Omental fat pad (tissue), 4 donors: ENCODE data around the gene AHCTF1. TPM values are rescaled to one million over a fixed set of nuclear protein-coding genes. Genes with fewer than 3 reads are reported as not detected.

Source experiments
- ATAC-seq: fragments of 150-250 bp; one replicate; pipeline ENCODE4 v1.9.1; 2016; ENCODE audit warnings: mild to moderate bottlenecking, moderate library complexity; ENCODE audit not compliant: low FRiP score
- DNase-seq: peaks from one replicate; pipeline ENCODE4 v3.0.0-alpha.2; 2019; ENCODE audit warnings: low spot score
- small RNA-seq: library from RNA; depleted of rRNA; stranded (forward); fragments of <200 nt; gene quantifications from one replicate; pipeline ENCODE3, GENCODE V24; 2016
- total RNA-seq, 4 donors: library from RNA; depleted of rRNA; stranded (reverse); fragments of >200 nt; gene quantifications; one replicate each; pipeline ENCODE4 v1.1.0, GENCODE V29; 2016
- TF ChIP-seq, protein P1 (sequence below), 3 donors: fragments of 450-650 bp; IDR thresholded peaks; one replicate each; pipeline ENCODE4 v1.5.1; 2016 to 2017; ENCODE audit warnings: antibody characterized with exemption in 3 of 3, mild to moderate bottlenecking in 3 of 3, moderate library complexity in 2 of 3

AHCTF1 gene
- total RNA-seq, 4 donors from 2014 or later: 39.6 to 59.0 (median 48.5) TPM

DNA sequence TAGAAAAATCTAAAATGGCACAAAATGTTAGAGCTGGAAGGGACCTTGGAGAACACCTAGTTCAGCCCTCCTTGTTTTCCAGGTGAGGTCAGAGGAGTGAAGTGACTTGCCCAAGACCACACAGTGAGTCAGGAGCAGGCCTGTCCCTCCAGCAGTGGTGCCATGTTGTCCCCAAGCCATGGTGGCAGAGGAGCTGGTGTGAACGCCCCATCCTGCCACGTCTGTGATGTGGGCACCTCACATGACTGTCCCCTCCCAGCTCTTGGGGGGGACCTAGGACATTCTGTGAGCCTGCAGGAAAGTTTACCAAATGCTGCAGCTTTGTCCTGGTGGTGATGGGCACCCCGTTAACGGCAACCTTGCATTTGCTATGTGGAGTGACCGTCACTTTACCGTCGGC, 141.4 kb downstream of the AHCTF1 start:
- no peak for DNase-seq
- TF ChIP-seq, protein P1, sequence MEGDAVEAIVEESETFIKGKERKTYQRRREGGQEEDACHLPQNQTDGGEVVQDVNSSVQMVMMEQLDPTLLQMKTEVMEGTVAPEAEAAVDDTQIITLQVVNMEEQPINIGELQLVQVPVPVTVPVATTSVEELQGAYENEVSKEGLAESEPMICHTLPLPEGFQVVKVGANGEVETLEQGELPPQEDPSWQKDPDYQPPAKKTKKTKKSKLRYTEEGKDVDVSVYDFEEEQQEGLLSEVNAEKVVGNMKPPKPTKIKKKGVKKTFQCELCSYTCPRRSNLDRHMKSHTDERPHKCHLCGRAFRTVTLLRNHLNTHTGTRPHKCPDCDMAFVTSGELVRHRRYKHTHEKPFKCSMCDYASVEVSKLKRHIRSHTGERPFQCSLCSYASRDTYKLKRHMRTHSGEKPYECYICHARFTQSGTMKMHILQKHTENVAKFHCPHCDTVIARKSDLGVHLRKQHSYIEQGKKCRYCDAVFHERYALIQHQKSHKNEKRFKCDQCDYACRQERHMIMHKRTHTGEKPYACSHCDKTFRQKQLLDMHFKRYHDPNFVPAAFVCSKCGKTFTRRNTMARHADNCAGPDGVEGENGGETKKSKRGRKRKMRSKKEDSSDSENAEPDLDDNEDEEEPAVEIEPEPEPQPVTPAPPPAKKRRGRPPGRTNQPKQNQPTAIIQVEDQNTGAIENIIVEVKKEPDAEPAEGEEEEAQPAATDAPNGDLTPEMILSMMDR (IDR thresholded peaks at IDR 0.05): no peak

DNA sequence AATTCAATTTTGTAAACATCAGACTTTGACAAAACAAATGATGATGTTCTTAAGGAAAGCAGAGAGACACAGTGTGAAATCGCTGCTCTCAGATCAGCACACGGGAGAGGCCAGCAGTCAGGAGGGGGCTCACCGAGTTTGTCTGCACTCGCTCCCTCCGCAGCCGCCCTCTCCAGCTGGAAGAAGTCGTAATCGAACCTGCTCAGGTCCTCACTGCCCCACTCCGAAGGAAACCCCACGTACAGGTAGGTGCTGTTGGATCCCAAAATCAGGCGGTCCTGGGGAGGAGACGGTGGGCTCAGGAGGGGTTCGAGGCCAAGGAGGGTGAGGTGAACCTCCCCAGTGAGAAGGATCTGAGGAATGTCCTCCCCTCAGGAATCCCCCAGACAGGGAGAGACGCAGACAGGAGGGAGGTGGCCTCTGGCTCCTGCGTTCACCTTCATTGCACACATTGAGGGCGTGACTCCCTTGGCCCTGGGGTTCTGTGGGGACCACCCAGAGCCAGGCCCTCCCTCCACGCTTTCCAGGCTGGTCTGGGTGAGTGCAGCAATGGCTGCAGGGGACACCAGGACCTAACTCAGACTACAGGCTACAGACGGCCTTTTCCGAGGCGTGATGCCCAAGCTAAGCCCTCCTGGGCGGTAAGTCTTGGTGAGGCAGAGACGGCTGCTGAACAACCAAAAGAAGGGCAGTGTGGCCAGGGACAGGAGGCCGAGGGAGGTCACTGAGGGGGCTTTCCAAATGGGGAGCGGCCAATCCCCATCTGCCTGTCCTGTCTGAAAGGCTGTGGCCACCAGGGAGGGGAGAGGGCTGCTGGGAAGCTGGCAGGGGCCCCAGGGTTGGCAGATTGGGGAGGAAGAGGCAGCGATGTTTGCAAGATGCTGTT, 142.1 kb downstream of the AHCTF1 start:
- TF ChIP-seq, protein P1 (IDR thresholded peaks at IDR 0.05): no peak
- ATAC-seq (no peak), DNase-seq (no peak)

More for the DNA sequence above, 141.4 kb downstream of the AHCTF1 start:
- ATAC-seq: no peak

Small RNAs within 50 kb of the gene (small RNA-seq; reads per million reads assigned to genes)
- gene AC113174.1 (not detected), gene RF00402 (not detected)

Other genes starting within 250 kb of the AHCTF1 start
- gene SCCPDH, start 207.5 kb downstream of the AHCTF1 start, total RNA-seq: 10 to 100 TPM; 18.6 to 50.5 (median 25.0) TPM
- under 1 TPM in 2 of 4 donors, not detected in 2; 0.12 to 0.95 TPM for gene ZNF695, start 76.1 kb upstream of the AHCTF1 start, total RNA-seq
- gene ZNF670, start 146.9 kb upstream of the AHCTF1 start, total RNA-seq: 1 to 10 TPM; 2.3 to 3.2 (median 2.8) TPM
- gene ZNF669, start 172.4 kb upstream of the AHCTF1 start, total RNA-seq: 1 to 10 TPM; 4.0 to 9.1 (median 6.3) TPM
- 10 to 100 TPM; 18.6 to 40.5 (median 24.0) TPM for gene ZNF124, start 240.1 kb upstream of the AHCTF1 start, total RNA-seq